CD4-positive, alpha-beta T cell treated with Interleukin-6 at 100 ng/mL for 8 hours (primary cell): ENCODE data around the gene AMIGO3.

Source experiments
- DNase-seq: peaks from one replicate; pipeline ENCODE4 v3.0.0-alpha.2; 2020; ENCODE audit warnings: mixed read lengths, low spot score

The AMIGO3 gene

GRCh38 chr3:49667701-49668413 lies 51.6 kb downstream of the AMIGO3 start:
- no peak for DNase-seq
